ENCODE measurements around the gene ZNF362. TPM values are rescaled to one million over a fixed set of nuclear protein-coding genes. Genes with fewer than 3 reads are reported as not detected.
A peak's percentile ranks its signal among the peaks of the same experiment; 100 is the strongest.

The ZNF362 gene
- total RNA-seq, 1 donor from 2014 or later: 69.8 TPM

- H3K4me1 Mint-ChIP-seq (ENCODE audit: low read depth, unreplicated experiment): peaks cover 48% of the 10 kb centered on the region
- TF ChIP-seq CTCF (IDR thresholded peaks at IDR 0.05; ENCODE audit: partially characterized antibody, unreplicated experiment): no peak
- H3K36me3 Mint-ChIP-seq (ENCODE audit: unreplicated experiment): peaks cover 4% of the 10 kb centered on the region
- H3K9me3 Mint-ChIP-seq (ENCODE audit: unreplicated experiment): peaks cover 19% of the 10 kb centered on the region
- no peak overlapping the region for H3K4me3 Mint-ChIP-seq (ENCODE audit: unreplicated experiment)
- peak overlapping the region; percentile 28 for H3K27ac Mint-ChIP-seq (ENCODE audit: unreplicated experiment)
- H3K27me3 Mint-ChIP-seq (ENCODE audit: unreplicated experiment): peaks cover 11% of the 10 kb centered on the region
- DNase-seq: no peak
Measured at GRCh38 chr1:33331444-33332356, 75.4 kb downstream of the ZNF362 start.

- peaks cover 54% of the 10 kb centered on the region for H3K4me1 Mint-ChIP-seq (ENCODE audit: low read depth, unreplicated experiment)
- H3K27me3 Mint-ChIP-seq (ENCODE audit: unreplicated experiment): peaks cover 11% of the 10 kb centered on the region
- H3K4me3 Mint-ChIP-seq (ENCODE audit: unreplicated experiment): no peak overlapping the region
- TF ChIP-seq CTCF (IDR thresholded peaks at IDR 0.05; ENCODE audit: partially characterized antibody, unreplicated experiment): no peak
- peaks cover 23% of the 10 kb centered on the region for H3K9me3 Mint-ChIP-seq (ENCODE audit: unreplicated experiment)
- H3K27ac Mint-ChIP-seq (ENCODE audit: unreplicated experiment): peak overlapping the region; percentile 28
- DNase-seq: no peak
- H3K36me3 Mint-ChIP-seq (ENCODE audit: unreplicated experiment): peaks cover 4% of the 10 kb centered on the region
Measured at GRCh38 chr1:33332357-33332789, 76.1 kb downstream of the ZNF362 start.

GRCh38 chr1:33332881-33333280 lies 76.6 kb downstream of the ZNF362 start:
- Mint-ChIP-seq H3K36me3 (ENCODE audit: unreplicated experiment) (peaks cover 4% of the 10 kb centered on the region), H3K4me1 (ENCODE audit: low read depth, unreplicated experiment) (peaks cover 59% of the 10 kb centered on the region), H3K27me3 (ENCODE audit: unreplicated experiment) (peaks cover 13% of the 10 kb centered on the region), H3K27ac (ENCODE audit: unreplicated experiment) (peak overlapping the region; percentile 75), H3K4me3 (ENCODE audit: unreplicated experiment) (no peak overlapping the region), H3K9me3 (ENCODE audit: unreplicated experiment) (peaks cover 23% of the 10 kb centered on the region)
- TF ChIP-seq CTCF (IDR thresholded peaks at IDR 0.05; ENCODE audit: partially characterized antibody, unreplicated experiment): no peak
- no peak for DNase-seq

- Mint-ChIP-seq H3K36me3 (ENCODE audit: unreplicated experiment) (no peaks in the 10 kb centered on the region), H3K4me3 (ENCODE audit: unreplicated experiment) (peak overlapping the region; percentile 35), H3K27me3 (ENCODE audit: unreplicated experiment) (peaks cover 9% of the 10 kb centered on the region), H3K27ac (ENCODE audit: unreplicated experiment) (peak overlapping the region; percentile 57), H3K4me1 (ENCODE audit: low read depth, unreplicated experiment) (peaks cover 64% of the 10 kb centered on the region), H3K9me3 (ENCODE audit: unreplicated experiment) (peaks cover 29% of the 10 kb centered on the region)
- DNase-seq: no peak
- TF ChIP-seq CTCF (IDR thresholded peaks at IDR 0.05; ENCODE audit: partially characterized antibody, unreplicated experiment): no peak
Measured at GRCh38 chr1:33334081-33334552, 77.8 kb downstream of the ZNF362 start.

GRCh38 chr1:33335020-33335419 lies 78.7 kb downstream of the ZNF362 start:
- no peak for DNase-seq
- H3K4me1 Mint-ChIP-seq (ENCODE audit: low read depth, unreplicated experiment): peaks cover 68% of the 10 kb centered on the region
- no peaks in the 10 kb centered on the region for H3K36me3 Mint-ChIP-seq (ENCODE audit: unreplicated experiment)
- TF ChIP-seq CTCF (IDR thresholded peaks at IDR 0.05; ENCODE audit: partially characterized antibody, unreplicated experiment): no peak
- H3K27me3 Mint-ChIP-seq (ENCODE audit: unreplicated experiment): peaks cover 9% of the 10 kb centered on the region
- H3K4me3 Mint-ChIP-seq (ENCODE audit: unreplicated experiment): peak overlapping the region; percentile 70
- peak overlapping the region; percentile 69 for H3K27ac Mint-ChIP-seq (ENCODE audit: unreplicated experiment)
- H3K9me3 Mint-ChIP-seq (ENCODE audit: unreplicated experiment): peaks cover 26% of the 10 kb centered on the region

Data from glutamatergic neuron (in vitro differentiated cells).